CD4-positive, alpha-beta T cell treated with Interleukin-17A for 4 hours (primary cell): ENCODE results near the gene OVOL1.

Experiments used
- DNase-seq: peaks from one replicate; pipeline ENCODE4 v3.0.0-alpha.2; 2020; ENCODE audit warnings: mixed read lengths

The OVOL1 gene

GRCh38 chr11:65778431-65778900 lies 8.4 kb upstream of the OVOL1 start:
- DNase-seq: no peak

DNA sequence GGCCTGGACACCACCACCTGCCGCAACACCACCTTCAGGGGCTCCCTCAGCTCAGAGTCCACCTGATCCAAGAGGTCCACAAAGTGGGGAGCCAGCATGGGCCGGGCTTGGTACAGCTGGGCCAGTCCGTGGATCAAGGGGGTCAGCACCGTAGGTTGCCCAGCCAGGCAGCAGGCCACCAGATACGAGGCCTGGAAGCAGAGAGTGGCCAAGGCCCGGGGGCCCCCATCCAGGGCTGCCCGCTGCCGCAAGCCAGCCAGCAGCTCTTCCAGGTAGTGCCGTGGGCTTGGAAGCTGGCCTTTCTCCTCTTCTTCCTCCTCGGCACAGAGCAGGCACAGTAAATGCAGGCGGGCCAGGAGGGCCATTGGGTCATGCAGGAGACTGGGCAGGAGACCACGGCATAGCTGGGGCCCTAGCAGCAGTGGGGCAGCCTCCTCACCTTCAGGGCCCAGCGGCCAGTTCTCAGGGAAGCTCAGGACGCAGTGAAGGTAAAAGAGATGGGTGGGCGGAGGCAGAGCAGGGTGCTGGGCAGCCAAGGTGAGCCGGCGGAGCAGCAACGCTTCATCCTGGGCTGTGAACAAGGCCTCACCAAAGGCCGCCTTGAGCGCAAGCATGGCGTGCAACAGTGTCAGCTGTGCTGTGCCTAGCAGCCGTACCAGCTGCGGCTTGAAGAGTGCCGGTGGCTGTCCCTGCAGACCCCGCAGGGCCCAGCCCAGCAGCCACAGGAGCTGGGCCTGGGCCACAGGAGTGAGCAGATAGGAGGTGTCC lies 7.8 kb upstream of the OVOL1 start:
- no peak for DNase-seq

DNA sequence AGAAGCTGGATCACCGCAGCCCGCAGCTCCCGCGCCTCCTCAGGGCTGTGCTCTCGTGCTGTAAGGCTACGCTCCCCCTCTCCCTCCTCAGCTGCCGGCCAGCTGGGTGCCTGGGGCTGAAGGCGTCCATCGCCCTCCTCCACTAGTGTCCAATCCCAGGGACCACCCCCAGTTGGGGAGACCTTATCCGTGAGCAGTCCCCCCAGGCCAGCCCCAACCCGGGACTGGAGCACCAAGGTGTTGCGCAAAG lies 7.3 kb upstream of the OVOL1 start:
- no peak for DNase-seq

DNA sequence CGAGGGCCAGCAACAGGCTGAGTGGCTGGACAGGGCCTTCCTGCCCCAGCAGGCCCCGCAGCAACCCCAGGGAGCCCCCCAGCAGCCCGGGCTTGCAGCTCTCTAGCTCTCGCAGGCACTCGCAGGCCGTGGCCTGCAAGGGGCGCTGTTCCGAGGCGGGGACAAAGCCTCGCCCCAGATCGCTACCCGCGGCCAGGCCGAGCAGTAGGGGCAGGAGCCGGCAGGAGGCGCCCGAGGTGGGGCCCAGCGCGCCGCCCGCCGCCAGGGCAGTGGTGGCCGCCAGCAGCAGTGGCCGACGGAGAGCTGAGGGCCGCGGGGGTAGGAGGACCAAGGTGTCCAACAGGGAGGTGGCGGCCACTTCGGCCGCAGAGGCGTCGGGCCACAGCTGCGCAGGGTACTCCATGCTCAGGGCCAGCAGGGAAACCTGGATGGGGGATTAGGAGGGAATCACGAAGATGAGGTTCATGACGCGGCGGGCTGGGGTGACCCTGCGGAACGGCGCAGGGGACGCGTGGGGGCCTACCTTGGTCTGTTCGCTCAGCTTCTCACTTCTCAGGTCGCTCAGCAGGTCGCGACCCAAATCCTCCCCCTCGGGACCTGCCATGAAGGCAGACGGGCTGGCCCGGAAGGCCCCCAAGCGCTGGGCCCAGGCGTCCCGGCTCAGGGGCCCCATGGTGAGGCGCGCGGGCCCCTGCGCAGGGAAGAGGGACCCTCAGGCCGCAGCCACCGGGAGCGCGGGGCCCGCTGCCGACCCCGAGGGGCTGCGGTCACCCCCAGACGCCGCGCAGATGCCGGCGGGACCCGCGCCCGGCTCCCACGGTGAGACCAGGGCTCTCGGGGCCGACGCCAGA lies 6.7 kb upstream of the OVOL1 start:
- peak; percentile 78 for DNase-seq

GRCh38 chr11:65780770-65781151 lies 6.1 kb upstream of the OVOL1 start, which contains the start of gene AP5B1:
AP5B1 (minus strand) TSS chr11:65780976; CDS start chr11:65780591, 385 bp downstream.
- DNase-seq: peak; percentile 85

DNA sequence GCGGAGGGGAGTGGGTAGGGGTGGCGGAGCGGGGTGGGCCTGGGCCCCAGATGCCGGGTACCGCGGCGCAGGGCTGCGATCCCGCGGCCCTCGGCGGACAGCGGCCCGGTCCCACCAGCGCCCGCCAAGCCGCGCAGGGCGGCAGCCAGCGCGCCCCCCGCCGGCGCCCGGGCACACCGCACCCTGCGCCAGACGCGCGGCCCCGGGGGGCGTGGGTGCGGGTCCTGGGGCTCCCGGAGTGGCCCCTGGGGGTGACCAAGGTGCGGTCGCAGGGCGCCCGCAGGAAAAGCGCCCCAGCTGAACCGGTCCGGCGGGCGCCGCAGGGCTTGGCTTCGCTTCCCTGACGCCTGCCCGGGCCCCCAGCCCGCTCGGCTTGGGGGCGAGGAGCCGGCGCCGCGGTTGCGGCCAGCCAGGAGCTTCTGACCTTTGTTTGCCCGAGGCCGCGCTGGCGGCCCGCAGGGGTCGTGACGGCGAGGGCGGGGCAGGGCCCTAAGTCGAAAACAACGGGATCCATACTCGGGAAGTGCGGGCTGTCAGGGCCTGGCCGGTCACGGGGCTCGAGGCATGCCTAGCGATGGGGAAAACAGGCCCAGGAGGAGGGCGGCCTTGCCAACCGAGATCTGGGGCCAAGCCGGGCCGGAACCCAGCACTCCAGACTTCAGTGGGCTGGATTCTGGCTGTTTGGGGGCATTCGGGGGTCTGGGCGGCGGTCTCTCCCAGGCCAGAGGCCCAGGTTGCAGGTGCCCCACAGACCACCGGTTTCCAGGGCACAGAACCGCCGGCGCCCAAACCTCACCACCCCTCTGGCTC lies 5.5 kb upstream of the OVOL1 start:
- DNase-seq: no peak

DNA sequence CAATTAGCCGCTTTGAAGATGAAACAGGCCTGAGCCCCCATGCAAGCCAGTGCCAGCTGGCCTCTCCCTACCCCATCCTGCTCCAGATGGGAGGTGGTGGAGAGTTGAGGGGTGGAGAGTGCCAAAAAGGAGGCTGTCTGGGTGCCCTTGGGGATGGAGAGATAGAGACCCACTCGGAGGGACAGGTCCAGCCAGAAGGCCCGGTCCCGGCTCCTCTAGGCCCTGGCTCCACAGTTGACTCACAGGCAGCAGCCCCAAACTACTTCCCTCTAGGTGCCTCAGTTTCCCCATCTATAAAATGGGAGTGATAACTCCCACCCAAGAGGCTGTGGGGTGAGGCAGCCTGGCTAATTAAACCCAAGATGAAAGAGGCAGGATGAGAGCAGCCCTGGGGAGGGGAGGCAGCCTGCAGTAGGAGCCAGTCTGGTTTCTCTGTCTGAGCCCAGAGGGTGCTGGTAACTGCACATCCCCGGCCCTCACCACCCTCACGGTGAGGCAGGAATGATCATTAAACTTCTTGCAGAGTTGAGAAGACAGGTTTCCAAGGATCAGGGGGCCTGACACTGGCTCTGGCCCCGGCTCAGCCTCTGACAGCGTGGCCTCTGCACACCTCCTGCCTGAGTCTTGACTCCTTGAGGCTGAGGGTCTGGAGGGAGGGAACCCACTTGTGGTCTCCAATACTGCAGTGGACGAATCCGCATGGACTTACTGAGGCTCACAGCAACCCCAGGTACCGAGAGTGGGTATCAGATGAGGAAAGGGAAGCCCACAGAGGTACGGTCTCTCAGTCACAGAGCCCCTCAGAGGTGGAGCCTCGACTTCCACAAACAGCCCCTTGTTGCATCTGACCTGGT lies 4.7 kb upstream of the OVOL1 start:
- DNase-seq: no peak

- DNase-seq: no peak
Measured at GRCh38 chr11:65782816-65783228, 4.0 kb upstream of the OVOL1 start.

DNA sequence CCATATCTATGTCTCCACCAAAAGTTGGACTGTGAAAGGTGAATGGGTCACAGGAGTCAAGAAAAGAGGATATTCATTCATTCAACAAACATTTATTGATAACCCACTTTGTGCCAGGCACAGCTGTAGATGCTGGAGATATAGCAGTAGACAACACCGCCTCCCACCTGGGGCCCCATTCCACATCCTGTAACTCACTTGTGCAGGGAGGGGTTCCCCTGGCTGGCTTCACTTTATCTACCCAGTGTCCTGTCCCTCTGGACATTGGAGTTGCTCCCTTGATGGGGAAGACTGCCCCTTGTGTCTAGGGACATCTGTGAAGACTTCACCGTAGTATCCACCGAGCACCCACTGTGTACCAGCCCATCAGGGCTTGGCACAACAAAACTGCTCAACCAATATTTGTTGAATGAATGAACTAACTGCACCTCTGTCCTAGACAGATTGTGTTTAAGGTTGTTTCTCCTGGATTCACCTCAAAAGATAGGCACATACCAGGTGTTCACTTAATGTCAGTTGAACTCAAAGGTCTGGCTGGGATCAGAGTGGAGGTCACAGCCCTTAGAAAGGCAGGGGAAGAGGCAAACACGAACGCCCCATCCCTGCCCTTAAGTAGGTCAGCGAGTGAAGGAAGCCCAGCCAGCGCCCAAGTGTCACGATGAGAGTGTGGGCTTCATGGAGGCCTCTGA lies 1.4 kb upstream of the OVOL1 start:
- peak; percentile 31 for DNase-seq

DNA sequence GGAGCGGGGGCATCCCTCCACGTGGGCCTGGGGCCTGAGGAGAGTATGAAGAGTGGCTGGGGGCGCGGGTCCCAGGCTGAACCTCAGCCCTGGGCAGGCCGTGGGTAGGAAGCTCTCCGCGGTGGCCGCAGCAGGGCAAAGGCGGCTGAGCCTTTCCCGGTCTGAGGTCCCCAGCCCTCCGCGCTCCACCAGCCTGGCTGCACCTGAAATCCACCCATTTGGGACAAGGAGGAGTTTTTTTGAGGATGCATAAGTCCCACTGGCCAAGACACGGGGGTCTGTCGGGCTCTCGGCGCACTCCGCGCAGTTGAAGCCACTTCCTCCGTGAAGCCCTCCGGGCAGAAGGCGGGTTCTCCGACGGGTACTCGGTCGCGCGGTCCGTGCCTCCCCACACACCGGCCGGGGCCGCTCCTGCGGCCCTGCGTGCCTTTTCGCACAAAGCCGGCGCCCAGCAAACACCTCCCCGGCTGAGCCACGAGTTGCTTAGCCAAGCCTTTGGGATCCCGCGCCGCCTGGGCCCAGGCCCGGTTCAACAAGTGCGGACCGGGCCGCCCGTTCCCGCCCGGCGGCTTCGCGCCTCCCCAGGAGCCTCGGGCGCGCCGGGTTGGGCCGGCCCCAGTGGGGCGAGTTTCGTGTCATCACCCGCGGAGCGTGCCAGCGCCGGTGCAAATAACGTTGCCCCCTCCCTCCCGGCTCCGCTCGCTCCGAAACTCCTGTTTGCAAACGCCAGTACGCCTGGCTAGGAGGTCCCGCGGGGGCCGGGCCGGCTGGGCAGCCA lies 666 bp upstream of the OVOL1 start:
- DNase-seq: peak; percentile 45

DNA sequence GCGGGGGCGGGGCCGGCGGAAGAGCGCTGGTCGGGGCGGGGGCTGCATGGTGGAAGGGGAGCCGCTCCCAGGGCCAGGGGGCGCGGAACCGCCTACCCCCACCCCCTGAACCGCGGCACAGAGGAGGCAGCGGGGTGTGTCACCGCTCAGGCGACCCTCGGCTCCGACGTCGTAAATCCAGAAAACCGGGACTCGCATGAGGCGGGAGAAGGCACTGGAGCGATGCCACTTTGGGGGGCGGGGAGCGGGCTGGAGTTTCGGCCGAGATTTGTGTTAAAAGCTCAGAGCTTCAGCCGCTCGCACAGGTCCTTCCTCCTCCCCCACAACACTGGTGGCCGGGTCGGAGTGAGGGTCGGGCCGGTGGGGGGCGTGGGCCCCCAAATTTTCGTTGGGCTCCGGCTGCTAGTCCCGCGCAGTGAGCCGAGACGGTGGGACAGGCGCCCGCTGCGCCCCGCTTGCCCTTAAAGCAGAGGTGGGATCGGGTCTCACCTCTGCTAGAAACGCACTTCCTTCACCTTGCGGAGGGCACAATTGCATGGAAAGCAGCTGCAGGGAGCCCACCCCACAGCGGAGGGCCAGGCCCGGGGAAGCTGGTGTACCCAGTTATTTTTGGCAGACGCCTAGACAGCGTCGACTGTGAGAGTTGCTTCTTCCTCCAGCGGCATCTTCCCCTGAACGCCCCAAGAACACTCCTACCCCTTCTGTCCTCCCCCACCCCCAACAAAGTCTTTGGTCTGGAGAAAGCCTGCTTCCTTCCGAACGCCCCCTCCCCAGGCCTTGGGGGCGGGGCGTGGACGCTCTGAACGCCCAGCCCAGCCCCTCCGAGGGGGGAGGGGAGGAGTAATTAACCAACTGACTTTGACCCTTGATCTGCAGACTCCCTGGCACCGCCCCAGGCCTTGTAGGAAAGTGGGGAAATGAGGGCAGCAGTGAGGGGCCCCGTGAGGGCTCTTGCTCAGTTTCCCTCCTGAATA lies 1.1 kb downstream of the OVOL1 start:
- peak; percentile 12 for DNase-seq

GRCh38 chr11:65788821-65789220 lies 2.0 kb downstream of the OVOL1 start:
- DNase-seq: no peak

DNA sequence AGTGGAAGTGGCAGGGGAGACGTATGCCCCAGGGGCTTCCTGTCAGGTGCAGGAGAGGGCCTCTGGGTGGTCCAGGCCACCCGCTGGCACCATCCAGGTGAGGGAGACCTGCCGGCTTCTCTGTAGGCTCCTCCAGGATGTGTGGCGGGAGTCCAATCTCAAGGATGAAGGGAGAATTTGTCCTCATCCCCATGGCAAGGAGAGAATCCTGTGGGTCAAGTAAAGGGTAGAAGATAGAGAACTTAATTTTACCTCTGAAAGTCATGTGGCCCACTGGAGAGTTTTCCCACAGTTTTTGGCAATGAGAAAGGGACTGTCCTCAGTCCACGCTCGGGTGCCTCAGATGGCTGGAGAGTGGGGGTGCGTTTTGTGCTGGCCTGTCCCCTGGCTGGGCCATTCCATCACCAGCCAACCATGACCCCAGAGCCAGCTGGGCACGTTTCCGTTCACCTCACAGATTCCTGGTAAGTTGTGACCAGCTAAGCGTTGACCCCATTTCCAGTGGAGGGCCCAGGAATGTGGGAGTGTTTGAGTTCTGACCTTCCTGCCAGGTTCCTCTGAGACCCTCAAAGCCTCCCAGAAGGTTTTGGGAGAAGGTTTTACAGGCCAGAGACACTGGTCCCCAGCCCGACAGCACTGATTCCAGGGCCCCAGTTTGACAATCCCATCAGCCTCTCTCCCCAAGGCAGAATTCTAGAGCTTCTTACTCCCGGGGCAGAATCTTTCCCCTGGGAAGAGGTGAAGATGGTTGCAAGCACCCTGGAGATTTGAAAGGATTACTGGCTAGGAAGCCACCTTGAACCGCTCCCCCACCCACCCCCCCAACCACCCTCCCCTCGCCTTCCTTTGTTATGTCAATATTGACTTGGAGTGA lies 2.6 kb downstream of the OVOL1 start:
- no peak for DNase-seq

GRCh38 chr11:65790104-65790901 lies 3.4 kb downstream of the OVOL1 start:
- no peak for DNase-seq

DNA sequence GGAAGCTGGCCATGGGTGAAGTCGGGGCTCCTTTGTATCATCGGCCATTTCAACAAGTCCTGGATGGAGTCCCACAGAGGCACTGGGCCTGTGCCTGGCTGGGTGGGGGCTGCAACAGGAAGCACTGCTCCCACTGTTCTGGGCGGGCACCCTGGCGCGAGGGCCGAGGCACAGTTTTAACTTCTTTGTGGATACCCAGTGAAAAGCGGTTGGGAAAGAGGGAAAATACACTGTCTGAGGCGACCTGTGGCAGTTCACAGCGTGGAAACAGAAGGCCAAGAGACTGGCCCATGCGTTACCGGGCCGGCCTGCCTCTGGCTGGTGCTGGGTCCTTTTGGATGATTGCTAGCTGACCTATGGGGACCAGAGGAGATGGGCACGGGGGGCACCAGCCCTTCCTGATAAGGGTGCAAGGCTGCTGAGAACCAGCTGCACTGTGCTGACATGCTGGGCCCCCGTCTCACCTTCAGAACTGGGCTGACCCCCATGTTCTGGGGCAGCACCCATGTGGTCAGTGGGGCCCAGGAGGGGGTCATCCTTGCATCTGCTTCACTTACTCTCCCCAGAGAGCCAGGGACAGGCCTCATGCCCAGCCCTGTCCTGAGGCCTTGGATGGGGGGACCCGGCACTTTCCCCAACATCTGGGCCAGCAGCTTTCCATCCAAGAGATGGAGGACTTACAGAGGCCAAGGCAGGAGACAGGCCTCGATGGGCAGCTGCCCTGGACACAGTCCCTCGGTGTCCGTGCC lies 4.2 kb downstream of the OVOL1 start:
- DNase-seq: no peak

GRCh38 chr11:65791719-65792213 lies 4.9 kb downstream of the OVOL1 start:
- no peak for DNase-seq

GRCh38 chr11:65792456-65792855 lies 5.6 kb downstream of the OVOL1 start:
- no peak for DNase-seq
